Stimulated activated CD4-positive, alpha-beta T cell treated with anti-CD3 and anti-CD28 coated beads, Interleukin-2, amount 100 ng/mL, for 4 hours (primary cell): ENCODE results near the gene OR2W3.

Experiments
- DNase-seq: peaks from one replicate; pipeline ENCODE4 v3.0.0-alpha.2; 2020; ENCODE audit warnings: low read depth

The OR2W3 gene

GRCh38 chr1:247895163-247895637 lies at the start of gene OR2W3:
Gene OR2W3 (plus strand): TSS chr1:247895587. CDS start chr1:247895587, 0 bp downstream.
- no peak for DNase-seq

GRCh38 chr1:247845693-247846017 lies 49.7 kb upstream of the OR2W3 start:
- no peak for DNase-seq

GRCh38 chr1:247848346-247848745 lies 47.0 kb upstream of the OR2W3 start:
- no peak for DNase-seq

- DNase-seq = no peak
Measured at GRCh38 chr1:247849616-247850015, 45.8 kb upstream of the OR2W3 start.

- no peak for DNase-seq
Measured at GRCh38 chr1:247854899-247855545, 40.4 kb upstream of the OR2W3 start.

GRCh38 chr1:247855911-247856310 lies 39.5 kb upstream of the OR2W3 start:
- no peak for DNase-seq

- no peak for DNase-seq
Measured at GRCh38 chr1:247857069-247857984, 38.1 kb upstream of the OR2W3 start, which contains the start of gene TRIM58. Gene TRIM58 (plus strand): TSS chr1:247857187. CDS start chr1:247857247, 60 bp downstream.

GRCh38 chr1:247857985-247858619 lies 37.3 kb upstream of the OR2W3 start:
- no peak for DNase-seq

GRCh38 chr1:247862756-247863155 lies 32.6 kb upstream of the OR2W3 start:
- DNase-seq = no peak

- no peak for DNase-seq
Measured at GRCh38 chr1:247864644-247865043, 30.7 kb upstream of the OR2W3 start.

GRCh38 chr1:247865416-247865815 lies 30.0 kb upstream of the OR2W3 start:
- DNase-seq = no peak

GRCh38 chr1:247883346-247883745 lies 12.0 kb upstream of the OR2W3 start:
- no peak for DNase-seq

- no peak for DNase-seq
Measured at GRCh38 chr1:247884797-247885413, 10.5 kb upstream of the OR2W3 start.

GRCh38 chr1:247895976-247896375 lies 589 bp downstream of the OR2W3 start:
- DNase-seq = no peak

GRCh38 chr1:247904122-247904521 lies 8.7 kb downstream of the OR2W3 start:
- DNase-seq = no peak

- DNase-seq = no peak
Measured at GRCh38 chr1:247905181-247905580, 9.8 kb downstream of the OR2W3 start.

GRCh38 chr1:247905910-247906503 lies 10.6 kb downstream of the OR2W3 start:
- no peak for DNase-seq

- DNase-seq = no peak
Measured at GRCh38 chr1:247906504-247907047, 11.2 kb downstream of the OR2W3 start.

- DNase-seq = no peak
Measured at GRCh38 chr1:247908766-247909165, 13.4 kb downstream of the OR2W3 start.

- DNase-seq = no peak
Measured at GRCh38 chr1:247913786-247914185, 18.4 kb downstream of the OR2W3 start.

- no peak for DNase-seq
Measured at GRCh38 chr1:247914941-247915662, 19.7 kb downstream of the OR2W3 start.
